ENCODE measurements around the gene RBMS3.

DNA sequence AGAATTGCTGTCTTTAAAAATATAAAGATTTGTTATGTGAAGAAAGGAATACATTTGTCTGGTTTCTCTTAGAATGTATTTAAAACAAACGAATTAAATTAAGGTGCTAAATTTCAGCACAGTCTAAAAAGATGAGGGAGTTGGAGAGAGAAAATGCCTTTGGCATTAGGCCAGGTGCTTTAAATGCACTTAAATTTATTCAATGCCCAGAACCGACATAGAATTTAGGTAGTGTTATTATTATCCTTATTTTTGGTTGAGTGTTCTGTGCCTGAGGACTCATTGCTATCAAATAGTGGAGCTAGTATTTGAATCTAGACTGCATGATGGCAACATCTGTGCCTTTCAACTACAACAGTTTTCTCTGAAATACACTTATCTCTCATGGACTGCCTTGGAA is 287.5 kb downstream of the RBMS3 start:
- no peak for TF ChIP-seq POLR2AphosphoS5 (IDR thresholded peaks at IDR 0.05)
- TF ChIP-seq, protein P1, sequence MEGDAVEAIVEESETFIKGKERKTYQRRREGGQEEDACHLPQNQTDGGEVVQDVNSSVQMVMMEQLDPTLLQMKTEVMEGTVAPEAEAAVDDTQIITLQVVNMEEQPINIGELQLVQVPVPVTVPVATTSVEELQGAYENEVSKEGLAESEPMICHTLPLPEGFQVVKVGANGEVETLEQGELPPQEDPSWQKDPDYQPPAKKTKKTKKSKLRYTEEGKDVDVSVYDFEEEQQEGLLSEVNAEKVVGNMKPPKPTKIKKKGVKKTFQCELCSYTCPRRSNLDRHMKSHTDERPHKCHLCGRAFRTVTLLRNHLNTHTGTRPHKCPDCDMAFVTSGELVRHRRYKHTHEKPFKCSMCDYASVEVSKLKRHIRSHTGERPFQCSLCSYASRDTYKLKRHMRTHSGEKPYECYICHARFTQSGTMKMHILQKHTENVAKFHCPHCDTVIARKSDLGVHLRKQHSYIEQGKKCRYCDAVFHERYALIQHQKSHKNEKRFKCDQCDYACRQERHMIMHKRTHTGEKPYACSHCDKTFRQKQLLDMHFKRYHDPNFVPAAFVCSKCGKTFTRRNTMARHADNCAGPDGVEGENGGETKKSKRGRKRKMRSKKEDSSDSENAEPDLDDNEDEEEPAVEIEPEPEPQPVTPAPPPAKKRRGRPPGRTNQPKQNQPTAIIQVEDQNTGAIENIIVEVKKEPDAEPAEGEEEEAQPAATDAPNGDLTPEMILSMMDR (IDR thresholded peaks at IDR 0.05), result no peak
- no peak for TF ChIP-seq POLR2A (IDR thresholded peaks at IDR 0.05)
- TF ChIP-seq EP300 (IDR thresholded peaks at IDR 0.05), result no peak
